Body of pancreas (tissue), 4 donors: ENCODE results near the gene CEP164.

ENCODE experiments used
- POLR2A ChIP-seq, 3 donors: fragments of 450-650 bp; IDR thresholded peaks; one replicate each; pipeline ENCODE4 v1.6.1; 2016; ENCODE audit warnings: antibody characterized with exemption in 3 of 3, mild to moderate bottlenecking in 2 of 3
- TF ChIP-seq, protein P1 (sequence below), 7 experiments: fragments of 450-650 bp in 4 of 7; fragments of 200-600 bp in 3 of 7; sonication (generic) in 3 of 7; IDR thresholded peaks; one replicate each; pipeline ENCODE4 v1.5.1; 2016 to 2019; ENCODE audit warnings: antibody characterized with exemption in 7 of 7

- TF ChIP-seq, protein P1, sequence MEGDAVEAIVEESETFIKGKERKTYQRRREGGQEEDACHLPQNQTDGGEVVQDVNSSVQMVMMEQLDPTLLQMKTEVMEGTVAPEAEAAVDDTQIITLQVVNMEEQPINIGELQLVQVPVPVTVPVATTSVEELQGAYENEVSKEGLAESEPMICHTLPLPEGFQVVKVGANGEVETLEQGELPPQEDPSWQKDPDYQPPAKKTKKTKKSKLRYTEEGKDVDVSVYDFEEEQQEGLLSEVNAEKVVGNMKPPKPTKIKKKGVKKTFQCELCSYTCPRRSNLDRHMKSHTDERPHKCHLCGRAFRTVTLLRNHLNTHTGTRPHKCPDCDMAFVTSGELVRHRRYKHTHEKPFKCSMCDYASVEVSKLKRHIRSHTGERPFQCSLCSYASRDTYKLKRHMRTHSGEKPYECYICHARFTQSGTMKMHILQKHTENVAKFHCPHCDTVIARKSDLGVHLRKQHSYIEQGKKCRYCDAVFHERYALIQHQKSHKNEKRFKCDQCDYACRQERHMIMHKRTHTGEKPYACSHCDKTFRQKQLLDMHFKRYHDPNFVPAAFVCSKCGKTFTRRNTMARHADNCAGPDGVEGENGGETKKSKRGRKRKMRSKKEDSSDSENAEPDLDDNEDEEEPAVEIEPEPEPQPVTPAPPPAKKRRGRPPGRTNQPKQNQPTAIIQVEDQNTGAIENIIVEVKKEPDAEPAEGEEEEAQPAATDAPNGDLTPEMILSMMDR (IDR thresholded peaks at IDR 0.05), result no peak
- TF ChIP-seq POLR2A (IDR thresholded peaks at IDR 0.05), result no peak
Observed at GRCh38 chr11:117366248-117366647, 38.6 kb downstream of the CEP164 start.
